COR-L47 (cell line): ENCODE results near the gene PYHIN1.

ENCODE experiments used
- DNase-seq: peaks from one replicate; lab custom pipeline; 2025; lab: John Stamatoyannopoulos, UW

PYHIN1 gene

DNA sequence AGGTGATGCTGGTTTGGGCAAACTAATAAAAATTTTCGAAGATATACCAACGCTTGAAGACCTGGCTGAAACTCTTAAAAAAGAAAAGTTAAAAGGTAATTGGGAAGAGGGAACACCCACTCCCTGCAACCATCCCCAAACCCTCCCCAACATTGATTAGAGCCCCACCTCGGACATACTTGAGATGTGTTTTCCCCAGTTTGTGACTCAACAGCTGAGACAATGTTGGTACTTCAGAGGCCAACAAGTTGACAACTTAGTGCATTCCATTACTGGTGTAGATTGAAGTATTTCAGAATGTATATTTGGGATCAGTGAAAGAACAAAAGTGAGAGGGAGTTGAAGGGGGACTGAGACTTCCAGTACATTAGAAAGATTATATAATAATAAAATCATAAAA, 83.5 kb downstream of the PYHIN1 start:
- DNase-seq: no peak

DNA sequence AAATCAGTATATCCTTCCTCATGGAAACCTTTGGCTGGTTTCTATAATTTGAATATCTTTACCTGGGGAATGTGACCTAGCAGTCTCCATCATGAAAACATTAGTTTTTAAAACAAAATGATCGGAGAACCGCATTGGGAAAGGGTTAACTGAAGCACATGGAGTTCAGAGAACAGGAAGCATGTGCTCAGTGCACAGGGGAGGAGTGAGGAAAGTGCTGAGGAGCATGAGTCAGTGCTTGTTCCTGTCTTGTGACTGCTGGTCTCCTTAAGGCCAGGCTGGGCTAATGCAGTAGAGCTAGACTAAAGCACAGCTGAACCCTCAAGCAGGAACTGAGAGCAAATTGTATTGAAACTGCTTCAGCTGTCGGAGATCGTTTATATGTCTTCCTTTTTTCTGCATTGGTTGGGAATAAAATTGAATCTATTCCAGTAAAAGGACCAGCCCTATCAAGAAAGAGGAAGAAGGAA, 84.1 kb downstream of the PYHIN1 start:
- no peak for DNase-seq

DNA sequence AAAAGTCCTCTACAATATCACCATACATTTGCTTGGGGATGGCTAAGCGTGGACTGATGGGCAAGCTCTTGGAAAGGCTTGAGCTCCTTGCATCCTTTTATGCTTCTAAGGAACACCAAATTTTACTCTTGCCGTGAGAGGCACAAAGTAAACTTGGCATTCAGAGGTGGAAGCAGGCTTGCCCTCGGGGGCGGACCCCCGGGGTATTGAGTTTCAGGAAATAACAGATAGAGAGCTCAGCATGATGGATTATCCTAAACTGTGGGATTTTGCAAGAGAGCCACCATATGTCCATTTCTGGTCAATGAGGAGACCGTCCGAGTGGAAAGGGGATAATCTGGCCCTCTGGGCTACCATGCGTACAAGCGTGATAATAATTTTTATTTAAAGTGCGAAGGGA, 92.4 kb downstream of the PYHIN1 start:
- no peak for DNase-seq

DNA sequence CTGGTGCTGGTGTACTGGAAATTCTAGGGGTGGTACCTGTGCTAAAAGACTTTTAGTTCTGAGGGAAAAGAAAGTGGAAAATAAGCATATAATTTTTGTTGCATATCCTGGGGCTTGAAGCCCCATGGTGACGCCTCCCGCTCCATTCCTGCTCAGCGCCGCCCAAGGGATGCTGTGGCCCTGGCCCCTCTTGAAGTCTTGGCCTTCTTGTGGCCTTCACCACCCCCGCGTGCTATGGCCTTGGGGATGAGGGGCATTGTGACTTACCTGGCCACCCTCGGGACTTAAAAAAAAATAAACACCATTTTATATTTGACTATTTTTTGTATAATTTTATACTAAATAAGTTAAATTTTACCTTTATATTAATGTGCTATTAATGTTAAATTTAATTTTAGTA, 93.7 kb downstream of the PYHIN1 start:
- DNase-seq: no peak
